NCI-H2107 treated with DMSO at 0.1 percent for 48 hours (cell line): Measurements from ENCODE around the gene DNMT3A.
A peak's percentile ranks its signal among the peaks of the same experiment; 100 is the strongest.

ENCODE experiments used
- DNase-seq: peaks from one replicate; lab custom pipeline; 2025; ENCODE audit not compliant: unreplicated experiment; lab: John Stamatoyannopoulos, UW

DNMT3A gene

GRCh38 chr2:25307949-25308557 lies 33.7 kb downstream of the DNMT3A start:
- no peak for DNase-seq

GRCh38 chr2:25306777-25307368 lies 34.9 kb downstream of the DNMT3A start:
- DNase-seq = no peak

GRCh38 chr2:25305775-25306174 lies 36.0 kb downstream of the DNMT3A start:
- peak; percentile 37 for DNase-seq

- DNase-seq = no peak
Measured at GRCh38 chr2:25304826-25305596, 36.7 kb downstream of the DNMT3A start.

- DNase-seq = no peak
Measured at GRCh38 chr2:25304321-25304720, 37.4 kb downstream of the DNMT3A start.

- DNase-seq = no peak
Measured at GRCh38 chr2:25303633-25304236, 38.0 kb downstream of the DNMT3A start.

GRCh38 chr2:25302758-25303375 lies 38.9 kb downstream of the DNMT3A start:
- no peak for DNase-seq

- DNase-seq = no peak
Measured at GRCh38 chr2:25301453-25302352, 40.0 kb downstream of the DNMT3A start.

- no peak for DNase-seq
Measured at GRCh38 chr2:25300001-25300400, 41.7 kb downstream of the DNMT3A start.

GRCh38 chr2:25298776-25299431 lies 42.8 kb downstream of the DNMT3A start:
- DNase-seq = no peak

GRCh38 chr2:25297738-25298137 lies 44.0 kb downstream of the DNMT3A start:
- no peak for DNase-seq

GRCh38 chr2:25295621-25296020 lies 46.1 kb downstream of the DNMT3A start:
- no peak for DNase-seq

- DNase-seq = no peak
Measured at GRCh38 chr2:25294573-25295462, 46.9 kb downstream of the DNMT3A start.

- no peak for DNase-seq
Measured at GRCh38 chr2:25293958-25294562, 47.7 kb downstream of the DNMT3A start.

GRCh38 chr2:25293145-25293544 lies 48.6 kb downstream of the DNMT3A start:
- no peak for DNase-seq

GRCh38 chr2:25292408-25292807 lies 49.3 kb downstream of the DNMT3A start:
- no peak for DNase-seq

- no peak for DNase-seq
Measured at GRCh38 chr2:25290811-25291495, 50.8 kb downstream of the DNMT3A start.
